Measurements from ENCODE around the gene STON1.
"Not testable (repeated sequence)": the region's sequence is repeated elsewhere in the genome, so short reads cannot be mapped to it uniquely, and the experiment has no call there.

The STON1 gene

GRCh38 chr2:48530033-48530811 is at the start of gene STON1:
Gene STON1 (plus strand): TSS chr2:48530154. CDS start chr2:48580634, 50,480 bp downstream.
- peak; percentile 74 for DNase-seq (ENCODE audit: low spot score)

GRCh38 chr2:48480526-48480925 is 49.4 kb upstream of the STON1 start:
- DNase-seq (ENCODE audit: low spot score) = no peak

GRCh38 chr2:48482313-48482712 is 47.6 kb upstream of the STON1 start:
- DNase-seq (ENCODE audit: low spot score) = no peak

- DNase-seq (ENCODE audit: low spot score) = no peak
Measured at GRCh38 chr2:48482769-48483168, 47.2 kb upstream of the STON1 start.

- DNase-seq (ENCODE audit: low spot score) = no peak
Measured at GRCh38 chr2:48483506-48483905, 46.4 kb upstream of the STON1 start.

GRCh38 chr2:48483916-48484315 is 46.0 kb upstream of the STON1 start:
- DNase-seq (ENCODE audit: low spot score) = no peak

GRCh38 chr2:48488545-48488944 is 41.4 kb upstream of the STON1 start:
- no peak for DNase-seq (ENCODE audit: low spot score)

- DNase-seq (ENCODE audit: low spot score) = no peak
Measured at GRCh38 chr2:48496849-48497248, 33.1 kb upstream of the STON1 start.

- DNase-seq (ENCODE audit: low spot score) = no peak
Measured at GRCh38 chr2:48504647-48505327, 25.2 kb upstream of the STON1 start.

- no peak for DNase-seq (ENCODE audit: low spot score)
Measured at GRCh38 chr2:48507111-48507510, 22.8 kb upstream of the STON1 start.

GRCh38 chr2:48508461-48509124 is 21.4 kb upstream of the STON1 start:
- no peak for DNase-seq (ENCODE audit: low spot score)

GRCh38 chr2:48510329-48510728 is 19.6 kb upstream of the STON1 start:
- DNase-seq (ENCODE audit: low spot score) = no peak

- DNase-seq (ENCODE audit: low spot score) = no peak
Measured at GRCh38 chr2:48511849-48512470, 18.0 kb upstream of the STON1 start.

- no peak for DNase-seq (ENCODE audit: low spot score)
Measured at GRCh38 chr2:48512571-48512970, 17.4 kb upstream of the STON1 start.

GRCh38 chr2:48514348-48515003 is 15.5 kb upstream of the STON1 start:
- DNase-seq (ENCODE audit: low spot score) = no peak

GRCh38 chr2:48515513-48515985 is 14.4 kb upstream of the STON1 start:
- no peak for DNase-seq (ENCODE audit: low spot score)

- no peak for DNase-seq (ENCODE audit: low spot score)
Measured at GRCh38 chr2:48519593-48519992, 10.4 kb upstream of the STON1 start.

- not testable (repeated sequence) for DNase-seq (ENCODE audit: low spot score)
Measured at GRCh38 chr2:48524756-48525155, 5.2 kb upstream of the STON1 start.

GRCh38 chr2:48525269-48525943 is 4.5 kb upstream of the STON1 start:
- DNase-seq (ENCODE audit: low spot score) = no peak

- no peak for DNase-seq (ENCODE audit: low spot score)
Measured at GRCh38 chr2:48527226-48527885, 2.6 kb upstream of the STON1 start.

- no peak for DNase-seq (ENCODE audit: low spot score)
Measured at GRCh38 chr2:48528431-48528830, 1.5 kb upstream of the STON1 start.

Measured in D341Med (cell line).